ENCODE data around the gene IGF2BP1. TPM values are rescaled to one million over a fixed set of nuclear protein-coding genes. Genes with fewer than 3 reads are reported as not detected.
"Not testable (repeated sequence)": the region's sequence is repeated elsewhere in the genome, so short reads cannot be mapped to it uniquely, and the experiment has no call there.

The IGF2BP1 gene
- total RNA-seq, 1 donor from 2014 or later = 1.1 TPM

DNA sequence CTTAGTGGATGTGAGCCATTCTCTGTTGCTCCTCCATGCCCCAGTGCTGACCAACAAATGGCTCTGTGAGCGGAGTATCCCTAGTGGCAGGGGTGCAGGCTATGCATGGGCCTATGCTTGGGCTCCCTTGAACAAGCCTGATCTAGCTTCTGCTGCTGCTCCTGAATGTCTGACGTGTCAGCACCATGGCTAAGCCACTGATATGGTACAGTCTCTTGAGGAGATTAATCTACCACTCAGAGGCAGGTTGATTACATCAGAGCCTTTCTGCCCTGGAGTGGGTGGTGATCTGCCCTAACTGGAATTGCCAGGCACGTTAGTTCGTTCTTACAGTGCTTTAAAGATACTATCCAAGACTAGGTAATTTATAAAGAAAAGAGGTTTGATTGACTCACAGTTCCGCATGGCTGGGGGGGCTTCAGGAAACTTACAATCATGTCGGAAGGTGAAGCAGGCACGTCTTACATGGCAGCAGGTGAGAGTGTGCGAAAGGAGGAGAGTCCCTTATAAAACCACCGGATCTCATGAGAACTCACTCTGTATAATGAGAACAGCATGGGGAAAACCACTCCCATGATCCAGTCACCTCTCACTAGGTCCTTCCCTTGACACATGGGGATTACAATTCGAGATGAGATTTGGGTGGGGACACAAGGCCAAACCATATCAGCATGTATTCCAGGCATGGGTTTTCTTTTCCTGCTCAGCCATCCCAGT, 93.9 kb downstream of the IGF2BP1 start:
- DNase-seq (ENCODE audit: low spot score) = no peak

DNA sequence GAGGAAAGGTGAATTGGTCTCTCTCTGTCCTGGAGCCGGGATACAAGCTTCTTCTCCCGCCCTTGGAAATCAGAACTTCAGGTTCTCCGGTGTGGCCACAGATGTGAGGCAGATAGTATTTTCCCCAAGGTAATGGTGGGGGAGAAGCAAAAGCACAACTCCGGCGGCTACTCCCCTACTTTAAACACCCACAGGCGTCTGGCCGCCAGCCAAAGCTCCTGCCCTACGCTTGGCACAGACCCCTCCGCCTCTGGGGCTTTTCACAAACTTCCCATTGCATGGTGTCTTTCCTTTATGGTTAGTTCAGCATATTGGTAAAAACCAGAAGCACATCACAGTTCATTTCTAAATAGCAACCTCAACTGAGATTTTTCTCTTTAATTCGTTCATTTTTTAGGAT, 95.9 kb downstream of the IGF2BP1 start:
- DNase-seq (ENCODE audit: low spot score) = no peak

DNA sequence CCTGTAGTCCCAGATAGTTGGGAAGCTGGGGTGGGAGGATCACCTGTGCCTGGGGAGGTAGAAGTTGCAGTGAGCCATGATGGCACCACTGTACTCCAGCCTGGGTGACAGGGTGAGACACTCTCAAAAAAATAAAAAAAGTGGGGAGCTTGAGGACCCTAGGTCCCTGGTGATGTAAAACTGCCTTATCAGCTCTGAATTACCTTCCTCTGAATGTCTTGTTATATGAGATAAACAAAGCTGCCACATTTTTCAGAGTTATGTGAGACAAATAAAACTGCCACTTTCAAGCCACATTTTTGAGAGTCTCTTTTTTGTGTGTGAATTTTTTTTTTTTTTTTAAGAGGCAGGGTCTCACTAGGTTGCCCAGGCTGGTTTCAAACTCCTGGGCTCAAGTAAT, 103.4 kb downstream of the IGF2BP1 start:
- no peak for DNase-seq (ENCODE audit: low spot score)

- DNase-seq (ENCODE audit: low spot score) = peak; percentile 62
These were observed 103.9 kb downstream of the IGF2BP1 start for GRCh38 chr17:49101054-49101534.

DNA sequence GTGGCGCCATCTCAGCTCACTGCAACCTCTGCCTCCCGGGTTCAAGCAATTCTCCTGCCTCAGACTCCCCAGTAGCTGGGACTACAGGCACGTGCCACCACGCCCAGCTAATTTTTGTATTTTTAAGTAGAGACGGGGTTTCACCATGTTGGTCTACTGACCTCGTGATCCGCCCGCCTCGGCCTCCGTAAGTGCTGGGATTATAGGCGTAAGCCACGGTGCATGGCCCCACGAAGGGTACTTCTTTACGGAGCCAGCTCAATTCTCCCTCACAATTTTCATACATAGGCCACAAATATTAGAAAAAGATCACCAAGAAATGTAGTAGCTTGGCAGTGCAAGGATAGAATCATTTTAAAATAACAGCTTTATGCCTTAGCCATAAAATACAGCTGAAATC, 106.2 kb downstream of the IGF2BP1 start:
- DNase-seq (ENCODE audit: low spot score) = not testable (repeated sequence)

GRCh38 chr17:49104511-49105074, 107.4 kb downstream of the IGF2BP1 start:
- no peak for DNase-seq (ENCODE audit: low spot score)

Other genes starting within 250 kb of the IGF2BP1 start
- gene TTLL6, start 180.2 kb upstream of the IGF2BP1 start, total RNA-seq = 5.1 TPM
- 163 TPM for gene CALCOCO2, start 166.3 kb upstream of the IGF2BP1 start, total RNA-seq
- 69.5 TPM for gene ATP5MC1, start 104.6 kb upstream of the IGF2BP1 start, total RNA-seq
- gene UBE2Z, start 89.0 kb upstream of the IGF2BP1 start, total RNA-seq = 78.0 TPM
- 90.2 TPM for gene SNF8, start 52.5 kb upstream of the IGF2BP1 start, total RNA-seq
- gene GIP, start 28.8 kb upstream of the IGF2BP1 start, total RNA-seq = not detected
- 4.6 TPM for gene B4GALNT2, start 135.4 kb downstream of the IGF2BP1 start, total RNA-seq
- gene GNGT2, start 213.2 kb downstream of the IGF2BP1 start, total RNA-seq = 3.4 TPM
- gene ABI3, start 213.3 kb downstream of the IGF2BP1 start, total RNA-seq = 15.8 TPM
- 0.23 TPM for gene PHOSPHO1, start 233.4 kb downstream of the IGF2BP1 start, total RNA-seq